ENCODE data around the gene KSR1.
"Not testable (repeated sequence)": the region's sequence is repeated elsewhere in the genome, so short reads cannot be mapped to it uniquely, and the experiment has no call there.

KSR1 gene

DNA sequence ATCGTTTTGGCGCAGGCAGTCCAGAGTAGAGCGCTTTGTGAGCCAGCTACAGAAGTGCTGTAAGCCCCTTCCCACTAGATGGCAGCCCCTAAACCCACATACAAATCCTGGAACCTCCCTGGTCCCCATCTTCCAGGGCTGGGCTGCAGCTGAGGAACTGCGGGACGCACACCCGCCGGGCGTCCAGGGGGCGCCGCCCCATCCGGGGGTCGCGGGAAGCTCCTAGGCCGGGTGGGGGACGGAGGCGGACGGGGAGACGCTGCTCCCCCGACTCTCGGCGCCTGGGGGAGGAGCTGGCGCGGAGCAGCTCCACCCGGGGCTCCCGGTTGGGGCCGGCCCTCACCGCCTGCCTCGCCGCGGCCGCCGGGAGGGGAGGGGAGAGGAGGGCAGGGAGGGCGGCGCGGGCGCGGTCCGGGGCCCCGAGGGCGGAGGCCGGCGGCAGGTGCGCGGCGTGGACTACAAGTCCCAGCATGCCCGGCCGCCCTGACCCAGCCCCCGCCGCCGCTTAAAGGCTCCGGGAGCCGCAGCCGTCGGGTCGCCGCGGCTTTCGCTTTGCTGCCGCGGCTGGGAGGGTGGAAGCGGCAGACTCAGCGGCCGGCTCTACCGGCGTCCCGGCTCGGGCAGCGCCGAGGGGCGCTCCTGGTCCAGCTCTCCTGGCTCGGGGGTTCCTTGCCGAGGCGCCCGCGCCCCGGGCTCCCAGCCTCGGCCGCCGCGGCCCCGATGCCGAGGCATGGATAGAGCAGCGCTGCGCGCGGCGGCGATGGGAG, at the start of gene KSR1:
Gene KSR1 (plus strand): TSS at position 535 of the 767 bp plus-strand sequence. CDS start 196 bp downstream, at position 731.
- peak; percentile 79 to 83 for DNase-seq

GRCh38 chr17:27407916-27408864, 48.1 kb upstream of the KSR1 start:
- DNase-seq: no peak

- no peak for DNase-seq
Observed at GRCh38 chr17:27408891-27409290, 47.4 kb upstream of the KSR1 start.

GRCh38 chr17:27412158-27412557, 44.1 kb upstream of the KSR1 start:
- not testable (repeated sequence) for DNase-seq

- no peak for DNase-seq
Observed at GRCh38 chr17:27413315-27413714, 42.9 kb upstream of the KSR1 start.

GRCh38 chr17:27413792-27414191, 42.5 kb upstream of the KSR1 start:
- no peak for DNase-seq

DNA sequence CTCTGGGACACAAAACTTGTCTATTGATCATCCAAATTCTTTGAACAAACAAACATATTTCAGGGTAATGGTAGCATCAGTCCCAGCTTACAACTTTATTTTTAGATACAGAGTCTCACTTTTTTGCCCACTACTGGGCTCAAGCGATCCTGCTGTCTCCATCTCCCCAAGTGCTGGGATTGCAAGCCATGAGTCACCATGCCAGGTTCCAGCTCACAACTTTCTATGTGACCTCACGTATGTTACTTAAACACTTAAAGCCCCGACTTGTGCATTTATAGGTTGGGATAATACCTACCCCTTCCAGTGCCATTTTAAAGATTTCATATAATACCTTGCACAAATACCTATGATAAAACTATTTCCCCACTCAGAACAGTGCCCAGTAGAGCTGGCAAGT, 42.0 kb upstream of the KSR1 start:
- no peak for DNase-seq

DNA sequence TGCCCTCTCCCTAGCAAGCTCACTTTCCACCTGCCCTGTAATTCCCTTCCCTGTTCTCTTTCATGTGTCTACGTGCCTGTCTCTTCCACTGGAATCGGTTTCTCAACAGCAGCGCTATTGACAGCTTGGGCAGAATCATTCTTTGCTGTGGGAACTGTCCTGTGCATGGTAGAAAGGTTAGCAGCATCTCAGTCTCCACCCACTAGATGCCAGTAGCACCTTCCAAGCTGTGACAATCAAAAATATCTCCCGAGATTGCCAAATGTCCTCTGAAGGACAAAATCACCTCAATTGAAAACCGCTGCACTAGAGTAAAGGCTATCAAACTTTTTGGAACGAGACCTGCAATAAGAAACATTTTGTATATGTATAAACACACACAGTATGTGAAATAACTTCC, 41.6 kb upstream of the KSR1 start:
- DNase-seq: no peak

DNA sequence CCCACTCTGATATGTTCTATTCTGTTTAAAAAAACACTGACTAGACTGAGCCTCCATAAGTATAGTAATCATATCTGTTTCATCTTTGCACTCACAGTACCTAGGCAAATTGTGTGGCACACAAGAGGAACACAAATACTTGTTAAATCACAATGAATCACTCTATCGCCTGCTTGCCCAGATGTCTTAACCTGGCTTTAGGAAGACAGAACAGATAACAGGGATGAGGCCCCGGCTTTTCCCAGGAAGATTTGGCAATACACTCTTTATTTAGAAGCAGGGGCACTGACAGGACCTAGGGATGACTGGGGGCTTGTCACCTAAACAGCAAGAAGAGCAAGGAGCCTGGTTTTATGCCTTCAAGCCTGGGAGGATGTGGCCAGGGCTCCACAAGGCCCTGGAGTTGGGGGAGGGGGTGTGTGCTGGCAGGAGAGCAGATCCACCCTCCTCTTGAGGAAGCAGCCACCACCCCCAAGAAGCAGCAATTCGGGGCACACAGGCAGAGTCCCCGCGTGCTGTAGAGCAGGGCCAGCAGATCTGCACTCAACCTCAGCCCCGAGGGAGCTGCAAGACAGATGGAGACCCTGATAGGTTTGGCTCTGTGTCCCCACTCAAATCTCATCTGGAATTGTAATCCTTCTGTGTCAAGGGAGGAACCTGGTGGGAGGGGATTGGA, 41.0 kb upstream of the KSR1 start:
- no peak for DNase-seq

DNA sequence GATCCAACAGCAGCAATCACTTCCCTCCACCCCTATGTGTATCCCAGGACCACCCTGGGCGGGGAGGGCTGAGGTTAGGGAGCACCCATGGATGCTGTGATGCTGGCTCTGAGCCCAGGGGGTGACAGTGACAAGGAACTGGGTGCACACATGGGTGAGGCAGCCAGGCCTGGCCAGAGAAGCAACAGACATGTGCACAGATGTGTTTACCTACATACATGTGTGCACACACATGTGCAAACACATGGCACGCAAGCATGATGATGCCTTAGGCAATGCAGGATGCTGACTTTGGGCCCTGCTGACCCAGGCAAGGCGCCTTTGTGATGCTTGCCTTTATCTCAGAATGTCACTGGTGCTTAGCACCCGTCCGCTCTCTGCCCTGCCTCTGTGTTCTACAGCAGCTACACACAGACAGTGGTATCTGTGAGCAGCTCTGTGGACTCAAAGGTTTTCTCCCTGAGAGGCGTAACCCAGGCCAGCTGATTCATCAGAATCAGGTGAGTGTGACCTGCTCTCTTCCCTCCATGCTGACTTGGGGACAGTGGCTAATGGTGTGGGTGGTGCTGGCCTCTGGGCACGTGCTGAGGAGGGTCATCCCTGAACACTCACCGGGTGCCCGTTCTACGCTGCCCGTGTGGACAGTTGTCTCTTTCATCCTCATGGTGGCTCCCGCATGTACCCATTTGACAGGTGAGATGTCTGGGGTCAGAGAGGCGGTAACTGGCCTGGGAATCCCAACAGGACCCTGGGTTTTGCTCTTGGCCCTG, 38.5 kb upstream of the KSR1 start:
- no peak for DNase-seq

GRCh38 chr17:27418366-27418615, 38.0 kb upstream of the KSR1 start:
- DNase-seq: no peak

- no peak for DNase-seq
Observed at GRCh38 chr17:27419156-27419555, 37.1 kb upstream of the KSR1 start.

DNA sequence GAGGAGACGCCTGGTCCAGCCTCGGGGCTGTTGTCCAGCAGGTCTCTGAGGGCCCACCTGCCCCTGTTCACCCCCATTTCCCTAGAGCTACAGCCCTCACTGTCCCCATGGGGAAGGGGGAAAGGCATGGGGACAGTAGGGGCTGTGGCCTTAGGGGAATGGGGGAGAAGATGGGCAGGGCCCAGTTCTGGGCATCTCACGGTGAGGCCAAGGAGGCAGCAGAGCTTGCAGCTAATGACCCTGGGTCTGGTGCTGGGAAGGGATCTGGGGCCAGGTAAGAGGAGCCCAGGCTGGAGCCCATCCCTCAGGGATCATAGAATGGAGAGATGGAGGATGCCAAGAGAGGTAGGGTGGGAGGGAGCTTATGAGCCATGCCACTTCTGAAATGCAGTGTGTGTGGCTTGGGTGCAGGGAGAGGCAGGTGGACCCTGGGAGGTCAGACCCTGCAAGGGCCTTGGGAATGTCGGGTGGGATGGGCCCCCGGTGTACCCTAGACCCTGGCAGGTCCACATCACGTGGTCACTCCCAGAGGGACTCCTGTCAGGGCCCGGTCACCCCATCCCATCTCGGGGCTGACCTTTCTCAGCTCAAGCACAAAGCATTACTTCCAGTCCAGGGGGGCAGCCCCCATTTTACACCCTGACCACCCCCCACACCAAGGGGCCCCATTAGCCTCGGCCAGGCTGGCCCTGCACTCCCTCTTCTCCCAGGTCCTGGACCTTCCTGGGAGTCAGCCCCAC, 35.9 kb upstream of the KSR1 start:
- no peak for DNase-seq

- no peak for DNase-seq
Observed at GRCh38 chr17:27421111-27421510, 35.1 kb upstream of the KSR1 start.

GRCh38 chr17:27421626-27422025, 34.6 kb upstream of the KSR1 start:
- DNase-seq: not testable (repeated sequence)

DNA sequence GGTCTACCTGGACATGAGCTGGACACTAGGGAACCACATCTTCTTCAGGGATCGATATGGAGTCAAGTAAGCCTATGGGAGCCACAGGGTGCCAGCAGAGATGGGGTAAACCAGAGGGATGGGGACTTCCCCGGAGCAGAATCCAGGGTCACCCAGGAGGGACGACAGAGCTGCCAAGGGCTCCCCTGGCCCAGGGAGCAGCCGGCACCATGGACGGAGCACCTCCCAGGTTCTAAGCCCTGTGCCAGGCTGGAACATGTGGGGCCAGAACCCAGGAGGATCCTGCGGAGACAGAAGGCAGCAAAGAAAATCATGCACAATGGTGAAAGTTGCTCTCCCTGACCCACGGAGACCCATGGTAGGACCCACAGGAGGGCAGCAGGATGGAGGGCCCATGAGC, 33.6 kb upstream of the KSR1 start:
- no peak for DNase-seq

- DNase-seq: no peak
Observed at GRCh38 chr17:27423651-27424050, 32.6 kb upstream of the KSR1 start.

- DNase-seq: no peak
Observed at GRCh38 chr17:27424516-27424915, 31.7 kb upstream of the KSR1 start.

DNA sequence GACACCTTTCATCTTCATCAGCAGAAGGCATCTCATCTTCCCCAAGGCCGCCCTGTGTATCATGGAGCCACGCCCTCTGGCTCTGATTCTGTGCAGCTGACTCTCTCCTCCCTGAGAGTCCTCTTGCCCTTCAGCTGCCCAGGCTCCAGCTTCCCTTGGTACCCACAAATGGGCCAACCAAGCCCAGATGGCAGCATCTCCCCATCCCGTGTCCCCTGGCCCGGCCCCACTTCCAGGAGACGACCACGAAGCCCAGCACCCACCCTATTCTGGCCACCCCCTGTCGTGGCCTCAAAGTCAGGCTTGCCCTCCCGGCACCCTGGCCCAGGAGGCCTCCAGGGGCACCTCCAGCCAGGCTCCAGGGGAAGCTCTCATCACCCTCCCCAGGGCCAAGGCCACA, 31.3 kb upstream of the KSR1 start:
- no peak for DNase-seq

DNA sequence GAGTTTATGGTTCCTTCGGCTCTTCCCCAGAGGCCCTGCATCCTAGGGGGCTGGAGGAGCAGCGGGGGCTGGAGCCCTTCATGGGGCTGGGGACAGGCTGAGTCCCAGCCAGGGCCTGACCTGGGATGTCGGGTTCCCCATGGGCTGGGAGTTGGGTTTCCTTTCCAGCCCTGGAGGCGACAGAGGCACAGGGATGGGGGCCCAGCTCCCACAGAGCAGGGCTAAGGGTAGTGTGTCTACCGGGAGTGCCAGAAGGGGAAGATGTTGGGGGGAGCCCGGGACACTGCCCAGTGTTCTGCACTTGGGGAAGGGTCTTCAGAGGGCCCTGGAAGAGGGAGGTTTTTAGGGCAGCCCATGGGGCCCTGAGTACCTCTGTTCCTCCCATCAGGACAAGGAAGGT, 30.7 kb upstream of the KSR1 start:
- DNase-seq: not testable (repeated sequence)

DNA sequence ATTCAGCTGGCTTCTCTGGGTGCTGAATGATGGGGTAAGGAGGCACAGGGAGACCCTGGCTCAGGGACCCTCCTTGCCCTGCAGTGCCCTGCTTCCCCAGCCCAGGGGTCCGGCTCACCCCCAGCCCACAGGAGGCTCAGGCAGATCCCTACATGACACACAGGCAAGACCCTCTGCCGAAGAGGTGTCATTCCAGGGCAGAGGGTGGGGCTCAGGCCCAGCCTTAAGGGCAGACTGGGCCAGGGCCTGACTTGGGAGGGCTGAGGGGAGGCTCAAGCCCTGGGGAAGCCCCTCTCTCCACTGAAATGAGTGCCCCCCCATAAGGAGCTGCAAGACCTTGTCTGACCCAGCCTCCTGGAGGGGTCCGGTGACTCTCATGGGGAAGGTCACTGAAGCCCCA, 30.3 kb upstream of the KSR1 start:
- DNase-seq: no peak

GRCh38 chr17:27426471-27426870, 29.8 kb upstream of the KSR1 start:
- DNase-seq: not testable (repeated sequence)

Measured in hippocampal formation (tissue), 2 donors.